ENCODE measurements around the gene AGXT.

The AGXT gene

GRCh38 chr2:240912878-240913809 lies 44.5 kb downstream of the AGXT start:
- H4K20me1 ChIP-seq (ENCODE audit: insufficient read depth, low read length) = no peaks in the 10 kb centered on the region
- H3K9me3 ChIP-seq (ENCODE audit: insufficient read depth, low read length) = no peaks in the 10 kb centered on the region
- no peak overlapping the region for H3K9ac ChIP-seq (ENCODE audit: low read length)
- no peak for TF ChIP-seq EZH2phosphoT487 (IDR thresholded peaks at IDR 0.05; ENCODE audit: low read depth)
- TF ChIP-seq CTCF (IDR thresholded peaks at IDR 0.05; ENCODE audit: low read depth, low read length) = no peak
- no peak overlapping the region for H3K4me2 ChIP-seq (ENCODE audit: low read length)
- no peak overlapping the region for H3K27ac ChIP-seq (ENCODE audit: low read length)
- no peak overlapping the region for H2AFZ ChIP-seq (ENCODE audit: low read depth, low read length)
- H3K36me3 ChIP-seq (replicated peaks; ENCODE audit: low read depth, low read length) = no peaks in the 10 kb centered on the region
- H3K79me2 ChIP-seq (ENCODE audit: low read length) = no peaks in the 10 kb centered on the region
- no peak overlapping the region for H3K4me3 ChIP-seq (ENCODE audit: low read length)
- 0 out of 2 replicates have a peak, but pooled peaks cover 2% of the 10 kb centered on the region for H3K27me3 ChIP-seq (ENCODE audit: low read depth, low read length)
- peaks cover 5% of the 10 kb centered on the region for H3K4me1 ChIP-seq (ENCODE audit: low read length)

DNA sequence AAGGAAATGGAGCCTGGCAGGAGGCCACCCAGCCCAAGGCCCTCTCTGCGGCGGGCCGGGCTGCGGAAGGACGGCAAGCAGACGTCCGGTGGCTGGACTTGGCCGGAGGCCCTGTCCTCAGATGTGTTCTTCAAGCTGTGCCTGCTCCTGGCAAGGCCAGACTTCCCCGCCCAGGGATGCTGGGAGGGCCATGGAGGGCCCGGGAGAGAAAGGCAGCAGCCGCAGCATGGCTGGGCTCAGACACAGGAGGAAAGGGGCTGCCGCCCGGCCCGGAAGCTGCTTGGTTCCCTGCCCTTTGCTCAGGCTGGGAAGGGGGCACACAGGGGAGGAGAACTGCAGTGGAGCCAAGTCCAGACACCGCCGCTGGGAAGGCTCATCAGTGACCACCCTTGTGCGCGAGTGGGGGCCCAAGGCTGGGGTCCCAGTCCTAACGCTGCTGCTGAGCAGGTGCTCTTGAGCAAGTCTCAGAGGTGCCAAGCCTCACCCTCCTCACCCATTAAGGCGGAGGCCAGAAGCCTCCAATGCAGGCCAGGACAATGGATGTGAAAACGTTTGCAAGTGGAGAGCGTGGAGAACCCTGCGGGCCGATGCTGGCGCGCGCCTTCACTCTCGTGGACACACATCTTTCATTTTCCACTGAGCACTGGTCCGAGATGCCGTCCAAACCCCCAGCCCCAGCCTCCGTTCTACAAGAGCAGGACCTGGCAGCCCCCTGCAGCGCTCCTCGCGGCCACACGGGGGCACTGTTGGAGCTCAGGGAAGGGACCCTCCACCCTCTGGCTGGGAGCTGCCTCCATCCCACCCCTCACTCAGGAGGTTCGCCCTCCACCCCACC lies 45.4 kb downstream of the AGXT start:
- H3K27ac ChIP-seq (ENCODE audit: low read length) = no peak overlapping the region
- H3K4me2 ChIP-seq (ENCODE audit: low read length) = peak overlapping the region; percentile 68
- peaks cover 5% of the 10 kb centered on the region for H3K4me1 ChIP-seq (ENCODE audit: low read length)

DNA sequence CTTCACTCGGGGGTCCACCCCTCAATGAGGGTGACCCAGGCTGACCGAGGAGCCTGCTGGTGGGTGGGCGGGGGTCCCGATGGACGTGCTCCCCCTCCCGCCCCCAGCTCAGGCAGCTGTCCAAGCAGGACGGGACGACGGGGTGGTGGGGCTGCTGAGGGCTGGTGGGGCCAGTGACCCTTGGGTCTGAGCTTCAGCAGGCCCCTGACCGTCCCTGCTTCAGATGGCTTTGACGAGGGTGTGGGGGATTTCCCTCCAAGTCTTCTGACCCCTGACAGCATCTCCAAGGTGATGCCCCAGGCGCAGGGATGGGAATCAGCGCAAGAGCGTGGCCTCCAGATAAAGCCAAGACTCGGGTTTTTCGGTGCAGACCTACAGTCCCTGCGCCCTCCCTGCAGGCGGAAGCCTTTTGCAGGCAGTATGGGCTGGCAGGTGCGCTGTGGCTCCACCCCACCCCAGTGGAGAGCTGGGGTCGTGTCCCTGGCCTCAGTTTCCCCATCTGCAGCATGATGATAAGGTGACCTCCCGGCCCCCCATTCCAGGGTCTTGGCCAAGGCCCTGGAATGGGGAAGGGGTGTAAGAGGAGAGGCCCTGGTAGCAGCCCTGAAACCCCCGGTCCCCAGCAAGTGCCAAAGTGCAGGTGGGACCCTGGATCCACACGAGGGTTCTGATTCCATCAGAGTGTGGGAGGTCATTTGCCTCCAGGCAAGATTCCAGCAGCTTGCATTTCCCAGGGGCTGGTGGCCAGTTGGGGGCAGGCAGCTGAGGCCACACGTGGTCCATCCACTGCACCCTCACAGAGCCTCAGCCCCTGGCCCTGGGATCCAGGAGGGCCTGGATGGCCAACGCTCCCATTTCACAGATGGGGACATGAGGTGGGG lies 46.3 kb downstream of the AGXT start:
- H4K20me1 ChIP-seq (ENCODE audit: insufficient read depth, low read length) = no peaks in the 10 kb centered on the region
- H3K79me2 ChIP-seq (ENCODE audit: low read length) = no peaks in the 10 kb centered on the region
- H3K9ac ChIP-seq (ENCODE audit: low read length) = no peak overlapping the region
- peak overlapping the region; percentile 68 for H3K4me2 ChIP-seq (ENCODE audit: low read length)
- TF ChIP-seq EZH2phosphoT487 (IDR thresholded peaks at IDR 0.05; ENCODE audit: low read depth) (no peak), CTCF (IDR thresholded peaks at IDR 0.05; ENCODE audit: low read depth, low read length) (no peak)
- H3K27ac ChIP-seq (ENCODE audit: low read length) = no peak overlapping the region
- peak overlapping the region; percentile 58 for H3K4me3 ChIP-seq (ENCODE audit: low read length)
- H3K4me1 ChIP-seq (ENCODE audit: low read length) = peaks cover 5% of the 10 kb centered on the region
- no peaks in the 10 kb centered on the region for H3K36me3 ChIP-seq (replicated peaks; ENCODE audit: low read depth, low read length)
- H2AFZ ChIP-seq (ENCODE audit: low read depth, low read length) = no peak overlapping the region; the same call in 1 of the 2 replicates
- H3K27me3 ChIP-seq (ENCODE audit: low read depth, low read length) = 0 out of 2 replicates have a peak, but pooled peaks cover 2% of the 10 kb centered on the region
- no peaks in the 10 kb centered on the region for H3K9me3 ChIP-seq (ENCODE audit: insufficient read depth, low read length)

More for the DNA sequence above, 45.4 kb downstream of the AGXT start:
- Histone ChIP-seq H2AFZ (ENCODE audit: low read depth, low read length) (no peak overlapping the region; the same call in 1 of the 2 replicates), H3K36me3 (replicated peaks; ENCODE audit: low read depth, low read length) (no peaks in the 10 kb centered on the region), H3K79me2 (ENCODE audit: low read length) (no peaks in the 10 kb centered on the region), H3K9ac (ENCODE audit: low read length) (no peak overlapping the region), H3K27me3 (ENCODE audit: low read depth, low read length) (0 out of 2 replicates have a peak, but pooled peaks cover 2% of the 10 kb centered on the region), H3K4me3 (ENCODE audit: low read length) (peak overlapping the region; percentile 58), H3K9me3 (ENCODE audit: insufficient read depth, low read length) (no peaks in the 10 kb centered on the region), H4K20me1 (ENCODE audit: insufficient read depth, low read length) (no peaks in the 10 kb centered on the region)
- peak; percentile 77 for TF ChIP-seq CTCF (IDR thresholded peaks at IDR 0.05; ENCODE audit: low read depth, low read length)
- no peak for TF ChIP-seq EZH2phosphoT487 (IDR thresholded peaks at IDR 0.05; ENCODE audit: low read depth)
